A549 (cell line): ENCODE results near the gene OVOL3. TPM values are rescaled to one million over a fixed set of nuclear protein-coding genes. Genes with fewer than 3 reads are reported as not detected.
A peak's percentile ranks its signal among the peaks of the same experiment; 100 is the strongest.

ENCODE experiments used
- ATAC-seq, 2 experiments: fragments of 200-7000 bp in 1 of 2; fragments of >200 bp in 1 of 2; cut with Nextera tagmentation in 1 of 2; cut with Tn5 transposase in 1 of 2; 3 replicates each; pipeline versions ENCODE4 v1.8.0 to v1.9.1; 2018 to 2020; ENCODE audit warnings: mild to moderate bottlenecking in 1 of 2, moderate library complexity in 1 of 2
- CTCF ChIA-PET: fragments of 300-600 bp; sonication (Branson Sonifier 250); formaldehyde crosslinking; extraction: SDS; loops from one replicate; lab custom pipeline; 2021; ENCODE audit warnings: antibody characterized with exemption, inconsistent platforms; lab: Yijun Ruan, JAX
- POLR2A ChIA-PET: fragments of 350-600 bp; formaldehyde crosslinking; extraction: SDS; loops from one replicate; lab custom pipeline; 2021; ENCODE audit warnings: antibody characterized with exemption, inconsistent platforms; lab: Yijun Ruan, JAX
- DNase-seq, 2 experiments: peaks; one replicate each; pipeline versions ENCODE4 v3.0.0 to v3.0.0-alpha.2; 2011 to 2016; ENCODE audit warnings: low read depth in 1 of 2, low spot score in 1 of 2
- FAIRE-seq: peaks from 2 replicates; lab custom pipeline; 2011; peaks lifted over from hg19 to GRCh38; lab: Jason Lieb, UNC
- H3K27ac ChIP-seq, 2 experiments: fragments of >200 bp; sonication (Bioruptor Twin); formaldehyde crosslinking; 3 replicates each; pipeline ENCODE4 v1.5.1; 2016 to 2017
- H3K4me1 ChIP-seq: fragments of >200 bp; sonication (Bioruptor Twin); formaldehyde crosslinking; 3 replicates; pipeline ENCODE4 v1.6.1; 2016
- H3K4me2 ChIP-seq: fragments of >200 bp; sonication (Bioruptor Twin); formaldehyde crosslinking; 3 replicates; pipeline ENCODE4 v1.6.1; 2016
- H3K4me3 ChIP-seq: fragments of >200 bp; sonication (Bioruptor Twin); formaldehyde crosslinking; 3 replicates; pipeline ENCODE4 v1.5.1; 2016
- H3K9me3 ChIP-seq: fragments of >200 bp; sonication (Bioruptor Twin); formaldehyde crosslinking; 3 replicates; pipeline ENCODE4 v1.6.1; 2016
- BCL3 ChIP-seq: fragments of >200 bp; sonication (Bioruptor Twin); formaldehyde crosslinking; IDR thresholded peaks from 3 replicates; pipeline ENCODE4 v1.6.1; 2016
- CBX2 ChIP-seq: fragments of 200-600 bp; sonication (generic); IDR thresholded peaks from 2 replicates; pipeline ENCODE4 v1.6.1; 2016; ENCODE audit warnings: low read depth, mild to moderate bottlenecking, borderline replicate concordance
- CHD4 ChIP-seq: fragments of 200-600 bp; sonication (generic); IDR thresholded peaks from 2 replicates; pipeline ENCODE4 v1.6.1; 2016; ENCODE audit warnings: antibody characterized with exemption, mild to moderate bottlenecking, borderline replicate concordance
- EHMT2 ChIP-seq: fragments of 200-600 bp; sonication (generic); IDR thresholded peaks from 2 replicates; pipeline ENCODE4 v1.6.1; 2016; ENCODE audit warnings: antibody characterized with exemption, low read depth, mild to moderate bottlenecking, moderate library complexity
- ELK1 ChIP-seq: fragments of 150-350 bp; IDR thresholded peaks from 2 replicates; pipeline ENCODE4 v1.6.1; 2014; ENCODE audit warnings: low read depth, mild to moderate bottlenecking, low read length
- FOSL2 ChIP-seq, 2 experiments: fragments of 450-650 bp in 1 of 2; fragments of >200 bp in 1 of 2; sonication (Bioruptor Twin) in 1 of 2; formaldehyde crosslinking; IDR thresholded peaks; 2 replicates each; pipeline versions ENCODE4 v1.5.0 to v1.6.1; 2016 to 2020; ENCODE audit warnings: mild to moderate bottlenecking in 1 of 2, moderate library complexity in 1 of 2
- FOXS1 ChIP-seq: fragments of 250-450 bp; sonication (Bioruptor Pico); IDR thresholded peaks from 2 replicates; pipeline ENCODE4 v1.5.0; 2020; ENCODE audit warnings: mild to moderate bottlenecking, moderate library complexity
- HDAC2 ChIP-seq: fragments of 200-600 bp; sonication (generic); IDR thresholded peaks from 2 replicates; pipeline ENCODE4 v1.6.1; 2016
- HEYL ChIP-seq: fragments of 250-450 bp; sonication (Bioruptor Pico); IDR thresholded peaks from 2 replicates; pipeline ENCODE4 v1.8.0; 2021; ENCODE audit warnings: mild to moderate bottlenecking, moderate library complexity
- HOXB13 ChIP-seq: fragments of 250-450 bp; sonication (Bioruptor Pico); IDR thresholded peaks from 2 replicates; pipeline ENCODE4 v1.5.0; 2020; ENCODE audit warnings: low read depth, mild to moderate bottlenecking, moderate library complexity
- HOXB5 ChIP-seq: fragments of 250-450 bp; sonication (Bioruptor Pico); IDR thresholded peaks from 2 replicates; pipeline ENCODE4 v1.5.0; 2020; ENCODE audit warnings: mild to moderate bottlenecking, moderate library complexity
- JUN ChIP-seq, 2 experiments: fragments of >200 bp; sonication (Bioruptor Twin); formaldehyde crosslinking; IDR thresholded peaks; 2 replicates in 1 of 2; 3 replicates in 1 of 2; pipeline ENCODE4 v1.6.1; 2016 to 2017
- JUNB ChIP-seq: fragments of >200 bp; sonication (Bioruptor Twin); formaldehyde crosslinking; IDR thresholded peaks from 2 replicates; pipeline ENCODE4 v1.6.1; 2016
- KDM1A ChIP-seq: fragments of 200-600 bp; sonication (generic); IDR thresholded peaks from 2 replicates; pipeline ENCODE4 v1.6.1; 2016; ENCODE audit warnings: low read depth, mild to moderate bottlenecking
- MAZ ChIP-seq: fragments of 150-350 bp; IDR thresholded peaks from 2 replicates; pipeline ENCODE4 v1.6.1; 2014; ENCODE audit warnings: antibody characterized with exemption, low read depth, low read length, borderline replicate concordance
- NFE2L2 ChIP-seq: fragments of 150-350 bp; conservative IDR thresholded peaks from 2 replicates; pipeline ENCODE4 v1.6.1; 2014; ENCODE audit warnings: low read length
- NR3C1 ChIP-seq: fragments of >200 bp; sonication (Bioruptor Twin); formaldehyde crosslinking; IDR thresholded peaks from 3 replicates; pipeline ENCODE4 v1.6.1; 2017
- POLR2A ChIP-seq: IDR thresholded peaks from 2 replicates; pipeline ENCODE4 v1.6.1; 2012; ENCODE audit warnings: mild to moderate bottlenecking, low read length
- RAD21 ChIP-seq, 2 experiments: fragments of >200 bp in 1 of 2; sonication (Bioruptor Twin) in 1 of 2; formaldehyde crosslinking in 1 of 2; IDR thresholded peaks in 1 of 2; conservative IDR thresholded peaks in 1 of 2; 2 replicates in 1 of 2; 3 replicates in 1 of 2; pipeline ENCODE4 v1.6.1; 2012 to 2018; ENCODE audit warnings: inconsistent platforms in 1 of 2
- RARB ChIP-seq: fragments of 250-450 bp; sonication (Bioruptor Pico); IDR thresholded peaks from 2 replicates; pipeline ENCODE4 v1.8.0; 2021; ENCODE audit warnings: mild to moderate bottlenecking, moderate library complexity
- RNF2 ChIP-seq: fragments of 200-600 bp; sonication (generic); IDR thresholded peaks from 2 replicates; pipeline ENCODE4 v1.6.1; 2016; ENCODE audit warnings: low read depth, mild to moderate bottlenecking, antibody characterized with exemption, moderate library complexity, borderline replicate concordance
- SMC3 ChIP-seq: fragments of >200 bp; sonication (Bioruptor Twin); formaldehyde crosslinking; IDR thresholded peaks from 3 replicates; pipeline ENCODE4 v1.6.1; 2018; ENCODE audit warnings: inconsistent platforms
- TFCP2L1 ChIP-seq: fragments of 250-450 bp; sonication (Bioruptor Pico); IDR thresholded peaks from 2 replicates; pipeline ENCODE4 v1.5.0; 2021; ENCODE audit warnings: mild to moderate bottlenecking
- ZNF302 ChIP-seq: fragments of 250-450 bp; sonication (Bioruptor Pico); IDR thresholded peaks from 2 replicates; pipeline ENCODE4 v1.9.0; 2021; ENCODE audit warnings: inconsistent platforms, mild to moderate bottlenecking, moderate library complexity
- WGBS: methylation state at CpG from one replicate; pipeline ENCODE4 v1.1.6; 2017; ENCODE audit errors: missing lambda C conversion rate; 5-methylcytosine and 5-hydroxymethylcytosine counted together
- polyA plus RNA-seq, 4 experiments: library from polyadenylated mRNA; depleted of rRNA in 3 of 4; stranded (reverse); fragments of >200 nt; fragmentation: RNase III in 1 of 4; extraction: RNeasy Plus Mini Kit Qiagen cat#74134 plus additional on column Dnase treatment in 1 of 4; gene quantifications; 2 replicates in 3 of 4; 3 replicates in 1 of 4; pipeline ENCODE4 v1.2.3, GENCODE V29; 2011 to 2017
- TF ChIP-seq, protein P1 (sequence below): IDR thresholded peaks from 2 replicates; pipeline ENCODE4 v1.6.1; 2012
- TF ChIP-seq, protein P2 (sequence below): IDR thresholded peaks from 2 replicates; pipeline ENCODE4 v1.6.1; 2012
- TF ChIP-seq, protein P3 (sequence below): fragments of 250-450 bp; sonication (Bioruptor Pico); IDR thresholded peaks from 2 replicates; pipeline ENCODE4 v1.5.0; 2021; ENCODE audit warnings: mild to moderate bottlenecking, moderate library complexity, borderline replicate concordance
- TF ChIP-seq, protein P4 (sequence below): fragments of 450-650 bp; IDR thresholded peaks from 2 replicates; pipeline ENCODE4 v1.6.1; 2014; ENCODE audit warnings: antibody characterized with exemption

The OVOL3 gene
- polyA plus RNA-seq, 2 of the 4 experiments (the other 2 are of a cell fraction): 0.14 TPM; not detected in 1

DNA sequence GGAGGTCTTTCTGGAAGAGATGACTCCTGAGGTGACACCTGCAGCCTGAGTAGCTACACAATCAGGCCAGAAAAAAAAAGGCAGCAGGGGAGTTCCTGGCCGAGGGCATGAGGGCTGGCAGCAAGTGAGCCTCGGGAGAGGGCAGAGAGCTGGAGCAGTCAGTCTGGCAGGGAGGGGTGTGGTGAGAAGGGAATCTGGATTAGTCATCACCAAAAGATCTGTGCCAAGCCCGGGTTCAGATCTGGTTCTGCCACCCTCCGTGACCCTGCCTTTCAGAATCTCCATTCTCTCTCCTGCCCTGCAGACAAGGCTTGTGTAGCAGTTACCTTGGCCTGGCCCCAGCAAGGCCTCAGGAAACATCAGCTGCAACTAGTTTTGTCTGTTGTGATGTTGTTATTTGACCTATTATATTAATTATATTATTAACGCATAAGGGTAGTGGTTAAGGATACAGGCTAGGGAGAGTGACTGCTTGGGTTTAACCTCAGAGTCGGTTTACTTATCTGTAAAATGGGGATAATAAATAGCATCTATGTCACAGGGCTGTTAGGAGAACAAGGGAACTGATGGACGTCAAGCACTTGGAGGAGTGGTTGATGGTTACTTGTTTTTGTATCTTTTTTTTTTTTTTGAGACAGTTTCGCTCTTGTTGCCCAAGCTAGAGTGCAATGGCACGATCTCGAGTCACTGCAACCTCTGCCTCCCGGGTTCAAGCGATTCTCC is 26.2 kb downstream of the OVOL3 start:
- ATAC-seq: peak; percentile 33 to 44
- peak; percentile 98 for FAIRE-seq
- peak overlapping the region; percentile 89 for H3K4me2 ChIP-seq
- CTCF ChIA-PET: interaction anchor here (0.7 to 6.7 kb wide), 10 partner anchors 9 to 256 kb away, joined by 3 to 81 read pairs (median 4); no protein-coding TSS in a partner anchor
- TF ChIP-seq HDAC2 (peak; percentile 59; the same call in 1 of the 2 replicates), JUNB (peak; percentile 43; the same call in 1 of the 2 replicates), KDM1A (no peak; the same call in 1 of the 2 replicates), JUN (IDR thresholded peaks at IDR 0.05) (peak; percentile 39 to 61; a peak in 2 of 5 replicates), ZNF302 (peak; percentile 10; the same call in 1 of the 2 replicates), HOXB5 (CRISPR knock-in tag) (no peak), FOSL2 (IDR thresholded peaks at IDR 0.05) (0 out of 2 replicates have a peak, but pooled peaks have one; percentile 54), FOSL2 (CRISPR knock-in tag; IDR thresholded peaks at IDR 0.05) (peak; percentile 92), FOXS1 (CRISPR knock-in tag) (no peak), EHMT2 (no peak), POLR2A (peak; percentile 29; the same call in 1 of the 2 replicates), RARB (peak; percentile 71; the same call in 1 of the 2 replicates), CHD4 (no peak)
- TF ChIP-seq, protein P1, sequence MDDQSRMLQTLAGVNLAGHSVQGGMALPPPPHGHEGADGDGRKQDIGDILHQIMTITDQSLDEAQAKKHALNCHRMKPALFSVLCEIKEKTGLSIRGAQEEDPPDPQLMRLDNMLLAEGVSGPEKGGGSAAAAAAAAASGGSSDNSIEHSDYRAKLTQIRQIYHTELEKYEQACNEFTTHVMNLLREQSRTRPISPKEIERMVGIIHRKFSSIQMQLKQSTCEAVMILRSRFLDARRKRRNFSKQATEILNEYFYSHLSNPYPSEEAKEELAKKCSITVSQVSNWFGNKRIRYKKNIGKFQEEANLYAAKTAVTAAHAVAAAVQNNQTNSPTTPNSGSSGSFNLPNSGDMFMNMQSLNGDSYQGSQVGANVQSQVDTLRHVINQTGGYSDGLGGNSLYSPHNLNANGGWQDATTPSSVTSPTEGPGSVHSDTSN: no peak
- TF ChIP-seq, protein P2, sequence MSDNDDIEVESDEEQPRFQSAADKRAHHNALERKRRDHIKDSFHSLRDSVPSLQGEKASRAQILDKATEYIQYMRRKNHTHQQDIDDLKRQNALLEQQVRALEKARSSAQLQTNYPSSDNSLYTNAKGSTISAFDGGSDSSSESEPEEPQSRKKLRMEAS: peak; percentile 83
- WGBS: 57% methylated on average over 12 of the region's 12 CpGs
- POLR2A ChIA-PET: interaction anchor here (0.6 to 2.6 kb wide), 7 partner anchors 8 to 114 kb away, joined by 3 to 32 read pairs (median 7); partner anchors contain the start of genes POLR2I, TBCB, THAP8 and ZNF146
- H3K4me1 ChIP-seq: peaks cover 50% of the 10 kb centered on the region
- no peaks in the 10 kb centered on the region for H3K9me3 ChIP-seq
- peak overlapping the region; percentile 26; the same call in 1 of the 3 replicates for H3K4me3 ChIP-seq
- peak; percentile 95 to 96 for DNase-seq
- H3K27ac ChIP-seq: peak overlapping the region; percentile 80 to 93

DNA sequence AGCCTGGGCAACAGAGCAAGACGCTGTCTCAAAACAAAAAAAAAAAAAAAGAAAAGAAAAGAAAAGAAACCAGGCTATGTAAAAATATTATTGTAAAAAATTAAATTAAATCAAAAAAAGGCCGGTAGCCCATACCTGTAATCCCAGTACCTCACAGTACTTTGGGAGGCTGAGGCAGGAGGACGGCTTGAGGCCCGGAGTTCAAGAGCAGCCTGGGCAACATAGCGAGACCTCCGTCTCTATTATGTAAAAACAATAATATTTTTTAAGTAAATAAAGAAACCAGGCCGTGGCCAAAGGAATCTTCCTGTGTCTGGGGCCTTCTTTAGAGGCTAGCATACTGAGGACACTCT is 28.2 kb downstream of the OVOL3 start:
- Histone ChIP-seq H3K27ac (peak overlapping the region; percentile 93 to 95), H3K4me1 (peaks cover 37% of the 10 kb centered on the region), H3K4me3 (peak overlapping the region; percentile 75), H3K9me3 (no peaks in the 10 kb centered on the region), H3K4me2 (peak overlapping the region; percentile 79)
- ATAC-seq: no peak
- POLR2A ChIA-PET: interaction anchor here (0.5 to 2.0 kb wide), 11 partner anchors 10 to 389 kb away, joined by 3 to 57 read pairs (median 5); partner anchors contain the start of genes POLR2I, TBCB, THAP8 and ZNF146
- 39% methylated on average over 7 of the region's 7 CpGs for WGBS
- no peak for FAIRE-seq
- CTCF ChIA-PET: interaction anchor here (0.6 to 6.7 kb wide), 9 partner anchors 9 to 73 kb away, joined by 3 to 81 read pairs (median 3); no protein-coding TSS in a partner anchor
- DNase-seq: no peak
- TF ChIP-seq, protein P3, sequence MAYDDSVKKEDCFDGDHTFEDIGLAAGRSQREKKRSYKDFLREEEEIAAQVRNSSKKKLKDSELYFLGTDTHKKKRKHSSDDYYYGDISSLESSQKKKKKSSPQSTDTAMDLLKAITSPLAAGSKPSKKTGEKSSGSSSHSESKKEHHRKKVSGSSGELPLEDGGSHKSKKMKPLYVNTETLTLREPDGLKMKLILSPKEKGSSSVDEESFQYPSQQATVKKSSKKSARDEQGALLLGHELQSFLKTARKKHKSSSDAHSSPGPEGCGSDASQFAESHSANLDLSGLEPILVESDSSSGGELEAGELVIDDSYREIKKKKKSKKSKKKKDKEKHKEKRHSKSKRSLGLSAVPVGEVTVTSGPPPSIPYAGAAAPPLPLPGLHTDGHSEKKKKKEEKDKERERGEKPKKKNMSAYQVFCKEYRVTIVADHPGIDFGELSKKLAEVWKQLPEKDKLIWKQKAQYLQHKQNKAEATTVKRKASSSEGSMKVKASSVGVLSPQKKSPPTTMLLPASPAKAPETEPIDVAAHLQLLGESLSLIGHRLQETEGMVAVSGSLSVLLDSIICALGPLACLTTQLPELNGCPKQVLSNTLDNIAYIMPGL: no peak
- TF ChIP-seq HOXB13 (CRISPR knock-in tag): no peak
- no peak for TF ChIP-seq HEYL (CRISPR knock-in tag)
- no peak for TF ChIP-seq HDAC2
- TF ChIP-seq SMC3: no peak
- no peak for TF ChIP-seq CBX2
- 0 out of 2 replicates have a peak, but pooled peaks have one; percentile 25 for TF ChIP-seq RARB
- TF ChIP-seq MAZ: no peak
- no peak for TF ChIP-seq HOXB5 (CRISPR knock-in tag)
- TF ChIP-seq TFCP2L1 (CRISPR knock-in tag): no peak
- TF ChIP-seq RNF2: no peak
- TF ChIP-seq RAD21 (conservative IDR thresholded peaks at IDR 0.05 in 1 of 2, IDR thresholded peaks at IDR 0.05 in 1 of 2): 0 out of 5 replicates have a peak, but pooled peaks of 1 of the 2 experiments have one; percentile 3
- TF ChIP-seq BCL3: no peak
- TF ChIP-seq ELK1: no peak
- TF ChIP-seq NFE2L2: no peak
- TF ChIP-seq NR3C1: no peak
- TF ChIP-seq, protein P4, sequence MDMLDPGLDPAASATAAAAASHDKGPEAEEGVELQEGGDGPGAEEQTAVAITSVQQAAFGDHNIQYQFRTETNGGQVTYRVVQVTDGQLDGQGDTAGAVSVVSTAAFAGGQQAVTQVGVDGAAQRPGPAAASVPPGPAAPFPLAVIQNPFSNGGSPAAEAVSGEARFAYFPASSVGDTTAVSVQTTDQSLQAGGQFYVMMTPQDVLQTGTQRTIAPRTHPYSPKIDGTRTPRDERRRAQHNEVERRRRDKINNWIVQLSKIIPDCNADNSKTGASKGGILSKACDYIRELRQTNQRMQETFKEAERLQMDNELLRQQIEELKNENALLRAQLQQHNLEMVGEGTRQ: no peak
- TF ChIP-seq, protein P1: no peak
